ENCODE measurements around the gene SORL1-AS1.

The SORL1-AS1 gene

GRCh38 chr11:121445071-121445768, 7.5 kb downstream of the SORL1-AS1 start:
- Mint-ChIP-seq H3K36me3 (no peaks in the 10 kb centered on the region), H3K4me3 (no peak overlapping the region), H3K27ac (no peak overlapping the region), H3K9me3 (no peaks in the 10 kb centered on the region), H3K27me3 (ENCODE audit: low read depth) (no peaks in the 10 kb centered on the region), H3K4me1 (peaks cover 2% of the 10 kb centered on the region)
- DNase-seq (ENCODE audit: low spot score in 2 of 2, unreplicated experiment in 2 of 2) = no peak
- no peak for TF ChIP-seq CTCF (IDR thresholded peaks at IDR 0.05; ENCODE audit: unreplicated experiment)

GRCh38 chr11:121444526-121444925, 8.2 kb downstream of the SORL1-AS1 start:
- H3K4me3 Mint-ChIP-seq = no peak overlapping the region
- no peak for DNase-seq (ENCODE audit: low spot score in 2 of 2, unreplicated experiment in 2 of 2)
- no peak for TF ChIP-seq CTCF (IDR thresholded peaks at IDR 0.05; ENCODE audit: unreplicated experiment)

GRCh38 chr11:121443688-121444275, 9.0 kb downstream of the SORL1-AS1 start:
- Mint-ChIP-seq H3K9me3 (no peaks in the 10 kb centered on the region), H3K4me3 (no peak overlapping the region), H3K27ac (no peak overlapping the region), H3K36me3 (no peaks in the 10 kb centered on the region), H3K27me3 (ENCODE audit: low read depth) (no peaks in the 10 kb centered on the region), H3K4me1 (peaks cover 2% of the 10 kb centered on the region)
- no peak for TF ChIP-seq CTCF (IDR thresholded peaks at IDR 0.05; ENCODE audit: unreplicated experiment)
- no peak for DNase-seq (ENCODE audit: low spot score in 2 of 2, unreplicated experiment in 2 of 2)

More at GRCh38 chr11:121444526-121444925, 8.2 kb downstream of the SORL1-AS1 start:
- Mint-ChIP-seq H3K36me3 (no peaks in the 10 kb centered on the region), H3K4me1 (peaks cover 2% of the 10 kb centered on the region), H3K27me3 (ENCODE audit: low read depth) (no peaks in the 10 kb centered on the region), H3K9me3 (no peaks in the 10 kb centered on the region), H3K27ac (no peak overlapping the region)

GRCh38 chr11:121441521-121441920, 11.2 kb downstream of the SORL1-AS1 start:
- no peak overlapping the region for H3K4me3 Mint-ChIP-seq
- H3K27ac Mint-ChIP-seq = no peak overlapping the region
- H3K4me1 Mint-ChIP-seq = no peaks in the 10 kb centered on the region
- H3K27me3 Mint-ChIP-seq (ENCODE audit: low read depth) = peaks cover 3% of the 10 kb centered on the region
- H3K9me3 Mint-ChIP-seq = no peaks in the 10 kb centered on the region
- H3K36me3 Mint-ChIP-seq = no peaks in the 10 kb centered on the region
- no peak for TF ChIP-seq CTCF (IDR thresholded peaks at IDR 0.05; ENCODE audit: unreplicated experiment)
- DNase-seq (ENCODE audit: low spot score in 2 of 2, unreplicated experiment in 2 of 2) = no peak

- Mint-ChIP-seq H3K9me3 (no peaks in the 10 kb centered on the region), H3K4me1 (no peaks in the 10 kb centered on the region), H3K36me3 (no peaks in the 10 kb centered on the region), H3K4me3 (no peak overlapping the region), H3K27me3 (ENCODE audit: low read depth) (peaks cover 9% of the 10 kb centered on the region), H3K27ac (no peak overlapping the region)
- TF ChIP-seq CTCF (IDR thresholded peaks at IDR 0.05; ENCODE audit: unreplicated experiment) = no peak
- DNase-seq (ENCODE audit: low spot score in 2 of 2, unreplicated experiment in 2 of 2) = no peak
Measured at GRCh38 chr11:121439759-121440158, 13.0 kb downstream of the SORL1-AS1 start.
